GM12878 (cell line): Measurements from ENCODE around the gene SSR3. TPM values are rescaled to one million over a fixed set of nuclear protein-coding genes. Genes with fewer than 3 reads are reported as not detected.

ENCODE experiments used
- ATAC-seq: fragments of 200-7000 bp; cut with Tn5 transposase; 3 replicates; pipeline ENCODE4 v1.9.1; 2020; ENCODE audit warnings: mild to moderate bottlenecking, moderate library complexity
- BruUV-seq: library from RNA; stranded (reverse); fragments of 400-500 nt; replicated peaks from 2 replicates; lab custom pipeline; 2021; lab: Mats Ljungman, UMichigan
- CTCF ChIA-PET: fragments of 300-600 bp; sonication (Branson Sonifier 250); formaldehyde crosslinking; extraction: SDS; loops from one replicate; lab custom pipeline; 2021; ENCODE audit warnings: inconsistent platforms; lab: Yijun Ruan, JAX
- POLR2A ChIA-PET: fragments of 350-600 bp; formaldehyde crosslinking; extraction: SDS; loops from one replicate; lab custom pipeline; 2021; ENCODE audit warnings: inconsistent platforms; lab: Charles Lee
- RAD21 ChIA-PET: fragments of 300-600 bp; sonication (Branson Sonifier 250); formaldehyde crosslinking; loops from one replicate; lab custom pipeline; 2023; ENCODE audit warnings: antibody characterized with exemption; ENCODE audit not compliant: unreplicated experiment; lab: Charles Lee
- SMC1A ChIA-PET: fragments of 300-600 bp; sonication (Branson Sonifier 250); formaldehyde crosslinking; loops from one replicate; lab custom pipeline; 2023; ENCODE audit not compliant: unreplicated experiment, uncharacterized antibody; lab: Charles Lee
- DNase-seq: peaks from one replicate; pipeline ENCODE4 v3.0.0-alpha.2; 2011; ENCODE audit warnings: low read depth, low spot score
- FAIRE-seq: peaks from 3 replicates; lab custom pipeline; 2011; peaks lifted over from hg19 to GRCh38; lab: Jason Lieb, UNC
- H2AFZ ChIP-seq: 2 replicates; pipeline ENCODE4 v1.6.0; 2011; ENCODE audit warnings: low read depth, low read length, control low read depth; ENCODE audit not compliant: control insufficient read depth
- H3K27ac ChIP-seq: 2 replicates; pipeline ENCODE4 v1.5.1; 2011; ENCODE audit warnings: control low read depth; ENCODE audit not compliant: control insufficient read depth, insufficient read depth
- H3K27me3 ChIP-seq, 2 experiments: replicated peaks in 1 of 2; 2 replicates each; pipeline versions ENCODE4 v1.6.0 to v1.6.1; 2011; ENCODE audit warnings: low read length in 1 of 2; ENCODE audit not compliant: control insufficient read depth in 2 of 2, insufficient read depth in 2 of 2
- H3K36me3 ChIP-seq, 2 experiments: 2 replicates each; pipeline ENCODE4 v1.5.1; 2011; ENCODE audit warnings: low read length in 1 of 2; ENCODE audit not compliant: control insufficient read depth in 2 of 2, insufficient read depth in 2 of 2
- H3K4me1 ChIP-seq: 2 replicates; pipeline ENCODE4 v1.6.1; 2011; ENCODE audit warnings: mild to moderate bottlenecking, low read length, moderate library complexity, mixed read lengths; ENCODE audit not compliant: control insufficient read depth, insufficient read depth
- H3K4me2 ChIP-seq: 2 replicates; pipeline ENCODE4 v1.6.0; 2011; ENCODE audit warnings: control low read depth; ENCODE audit not compliant: control insufficient read depth, insufficient read depth
- H3K4me3 ChIP-seq: fragments of 200-600 bp; sonication (generic); 2 replicates; pipeline ENCODE4 v1.5.1; 2016
- H3K79me2 ChIP-seq: 2 replicates; pipeline ENCODE4 v1.6.0; 2011; ENCODE audit warnings: low read length; ENCODE audit not compliant: control insufficient read depth, insufficient read depth
- H3K9ac ChIP-seq: 2 replicates; pipeline ENCODE4 v1.8.0; 2011; ENCODE audit warnings: low read length, control low read depth, mixed read lengths; ENCODE audit not compliant: control insufficient read depth, insufficient read depth
- H3K9me3 ChIP-seq: replicated peaks from 3 replicates; pipeline ENCODE4 v1.5.1; 2011; ENCODE audit warnings: mild to moderate bottlenecking, low read length; ENCODE audit not compliant: control insufficient read depth, insufficient read depth
- H4K20me1 ChIP-seq: 2 replicates; pipeline ENCODE4 v1.6.0; 2011; ENCODE audit not compliant: control insufficient read depth, insufficient read depth
- IKZF2 ChIP-seq, 2 experiments: fragments of 450-650 bp; IDR thresholded peaks; 2 replicates each; pipeline ENCODE4 v1.6.1; 2017; ENCODE audit warnings: mild to moderate bottlenecking in 2 of 2, moderate library complexity in 2 of 2
- JUNB ChIP-seq: IDR thresholded peaks from 2 replicates; pipeline ENCODE4 v1.6.1; 2016; ENCODE audit warnings: antibody characterized with exemption, mild to moderate bottlenecking
- MTA2 ChIP-seq: fragments of 450-650 bp; IDR thresholded peaks from 2 replicates; pipeline ENCODE4 v1.6.1; 2016; ENCODE audit warnings: low read depth, mild to moderate bottlenecking, moderate library complexity
- POU2F2 ChIP-seq: IDR thresholded peaks from 3 replicates; pipeline ENCODE4 v1.6.1; 2011; ENCODE audit warnings: low read depth, mild to moderate bottlenecking, low read length, borderline replicate concordance
- WGBS: methylation state at CpG from one replicate; pipeline ENCODE4 v1.1.6; 2016; ENCODE audit warnings: low lambda C conversion rate; ENCODE audit not compliant: insufficient replicate concordance, insufficient coverage; ENCODE audit errors: missing lambda C conversion rate; 5-methylcytosine and 5-hydroxymethylcytosine counted together
- in situ Hi-C: fragments of 300-500 bp; cut with MboI; formaldehyde crosslinking; loops from 9 replicates; pipeline ENCODE4 v1.14.3; 2018; ENCODE audit warnings: mixed read lengths
- intact Hi-C: fragments of 100-400 bp; cut with micrococcal nuclease; formaldehyde crosslinking; loops from one replicate; pipeline ENCODE4 v1.14.2; 2022; ENCODE audit not compliant: unreplicated experiment
- polyA plus RNA-seq, 11 experiments: library from polyadenylated mRNA; depleted of rRNA in 4 of 11; unstranded in 6 of 11; stranded (reverse) in 5 of 11; fragments of >200 nt; fragmentation: Nextera tagmentation in 4 of 11; fragmentation: Illumina TruSeq in 1 of 11; extraction: Ambion mirVana in 4 of 11; extraction: Trizol in 1 of 11; gene quantifications; 1 replicate in 1 of 11; 2 replicates in 10 of 11; pipeline versions ENCODE4 v1.2.1 to v1.2.3, GENCODE V29; 2011 to 2016; ENCODE audit warnings: inconsistent platforms in 2 of 11, missing spikeins in 2 of 11, low read depth in 1 of 11
- total RNA-seq, 4 experiments: library from RNA; depleted of rRNA in 3 of 4; stranded (reverse); fragments of >200 nt in 3 of 4; fragmentation: Illumina TruSeq in 1 of 4; extraction: Trizol in 1 of 4; gene quantifications; 2 replicates each; pipeline versions ENCODE4 v1.2.1 to v1.2.3, GENCODE V29; 2013 to 2021
- TF ChIP-seq, protein P1 (sequence below): IDR thresholded peaks from 2 replicates; pipeline ENCODE4 v1.6.1; 2012; ENCODE audit warnings: improper control_type of control experiment, low read depth, low read length; ENCODE audit not compliant: insufficient replicate concordance

SSR3 gene
- total and polyA plus RNA-seq, 10 of the 15 experiments (the other 5 are each of a cell fraction or from before 2014, with no cell fraction given) = 133 to 345 (median 191) TPM

DNA sequence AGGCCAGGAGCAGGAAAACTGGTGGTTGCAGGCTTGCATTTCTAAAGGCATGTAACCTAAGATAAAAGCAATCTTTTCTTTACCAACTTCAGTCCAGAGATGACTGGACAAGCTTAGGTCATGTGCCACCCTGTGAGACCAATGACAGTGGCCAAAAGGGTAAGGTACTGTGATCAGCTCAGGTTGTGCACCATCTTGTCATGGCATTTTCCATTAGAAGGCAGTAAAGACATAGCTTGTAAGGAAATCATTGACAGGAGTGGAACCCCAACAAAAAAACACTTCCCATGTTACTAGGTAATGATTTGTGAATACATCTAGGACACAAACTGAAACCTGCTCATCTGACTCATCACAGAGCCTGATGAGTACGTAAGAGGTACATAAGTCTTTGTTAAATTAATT lies 35.2 kb downstream of the SSR3 start:
- intact Hi-C loops = no loop called here
- H3K4me1 ChIP-seq = no peaks in the 10 kb centered on the region
- in situ Hi-C loops = no loop called here
- WGBS = 58% methylated on average over 1 of the region's 1 CpG
- TF ChIP-seq, protein P1, sequence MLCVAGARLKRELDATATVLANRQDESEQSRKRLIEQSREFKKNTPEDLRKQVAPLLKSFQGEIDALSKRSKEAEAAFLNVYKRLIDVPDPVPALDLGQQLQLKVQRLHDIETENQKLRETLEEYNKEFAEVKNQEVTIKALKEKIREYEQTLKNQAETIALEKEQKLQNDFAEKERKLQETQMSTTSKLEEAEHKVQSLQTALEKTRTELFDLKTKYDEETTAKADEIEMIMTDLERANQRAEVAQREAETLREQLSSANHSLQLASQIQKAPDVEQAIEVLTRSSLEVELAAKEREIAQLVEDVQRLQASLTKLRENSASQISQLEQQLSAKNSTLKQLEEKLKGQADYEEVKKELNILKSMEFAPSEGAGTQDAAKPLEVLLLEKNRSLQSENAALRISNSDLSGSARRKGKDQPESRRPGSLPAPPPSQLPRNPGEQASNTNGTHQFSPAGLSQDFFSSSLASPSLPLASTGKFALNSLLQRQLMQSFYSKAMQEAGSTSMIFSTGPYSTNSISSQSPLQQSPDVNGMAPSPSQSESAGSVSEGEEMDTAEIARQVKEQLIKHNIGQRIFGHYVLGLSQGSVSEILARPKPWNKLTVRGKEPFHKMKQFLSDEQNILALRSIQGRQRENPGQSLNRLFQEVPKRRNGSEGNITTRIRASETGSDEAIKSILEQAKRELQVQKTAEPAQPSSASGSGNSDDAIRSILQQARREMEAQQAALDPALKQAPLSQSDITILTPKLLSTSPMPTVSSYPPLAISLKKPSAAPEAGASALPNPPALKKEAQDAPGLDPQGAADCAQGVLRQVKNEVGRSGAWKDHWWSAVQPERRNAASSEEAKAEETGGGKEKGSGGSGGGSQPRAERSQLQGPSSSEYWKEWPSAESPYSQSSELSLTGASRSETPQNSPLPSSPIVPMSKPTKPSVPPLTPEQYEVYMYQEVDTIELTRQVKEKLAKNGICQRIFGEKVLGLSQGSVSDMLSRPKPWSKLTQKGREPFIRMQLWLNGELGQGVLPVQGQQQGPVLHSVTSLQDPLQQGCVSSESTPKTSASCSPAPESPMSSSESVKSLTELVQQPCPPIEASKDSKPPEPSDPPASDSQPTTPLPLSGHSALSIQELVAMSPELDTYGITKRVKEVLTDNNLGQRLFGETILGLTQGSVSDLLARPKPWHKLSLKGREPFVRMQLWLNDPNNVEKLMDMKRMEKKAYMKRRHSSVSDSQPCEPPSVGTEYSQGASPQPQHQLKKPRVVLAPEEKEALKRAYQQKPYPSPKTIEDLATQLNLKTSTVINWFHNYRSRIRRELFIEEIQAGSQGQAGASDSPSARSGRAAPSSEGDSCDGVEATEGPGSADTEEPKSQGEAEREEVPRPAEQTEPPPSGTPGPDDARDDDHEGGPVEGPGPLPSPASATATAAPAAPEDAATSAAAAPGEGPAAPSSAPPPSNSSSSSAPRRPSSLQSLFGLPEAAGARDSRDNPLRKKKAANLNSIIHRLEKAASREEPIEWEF = no peak
- 0 out of 2 replicates have a peak, but pooled peaks have one; percentile 9 for TF ChIP-seq MTA2
- TF ChIP-seq JUNB = peak; percentile 41; the same call in 1 of the 2 replicates
- no peak for TF ChIP-seq POU2F2
- TF ChIP-seq IKZF2 (IDR thresholded peaks at IDR 0.05) = 0 out of 4 replicates have a peak, but pooled peaks of 1 of the 2 experiments have one; percentile 15
- DNase-seq (peak; percentile 27), ATAC-seq (peak; percentile 84), FAIRE-seq (peak; percentile 62)
- no peak overlapping the region for H3K4me3 ChIP-seq
- H3K9ac ChIP-seq = no peak overlapping the region
- no peaks in the 10 kb centered on the region for H3K27me3 ChIP-seq
- no peaks in the 10 kb centered on the region for H3K9me3 ChIP-seq
- H3K79me2 ChIP-seq = no peaks in the 10 kb centered on the region
- no peaks in the 10 kb centered on the region for H3K36me3 ChIP-seq
- no peak overlapping the region for H3K4me2 ChIP-seq
- POLR2A ChIA-PET = no interaction called here
- no peak overlapping the region for H2AFZ ChIP-seq
- no peaks in the 10 kb centered on the region for H4K20me1 ChIP-seq
- SMC1A ChIA-PET = interaction anchor here (0.7 to 1.3 kb wide), 5 partner anchors 10 to 243 kb away, joined by 3 to 5 read pairs (median 3); no protein-coding TSS in a partner anchor
- BruUV-seq = no TSS peak
- RAD21 ChIA-PET = interaction anchor here (1.1 kb wide), 1 partner anchor 10 kb away, joined by 4 read pairs; no protein-coding TSS in a partner anchor
- CTCF ChIA-PET = interaction anchor here (0.7 to 1.9 kb wide), 5 partner anchors 10 to 598 kb away, joined by 3 to 12 read pairs (median 3); no protein-coding TSS in a partner anchor
- H3K27ac ChIP-seq = no peak overlapping the region
